HFFc6 (cell line): Measurements from ENCODE around the gene OR6C76. TPM values are rescaled to one million over a fixed set of nuclear protein-coding genes. Genes with fewer than 3 reads are reported as not detected.
"Not testable (repeated sequence)": the region's sequence is repeated elsewhere in the genome, so short reads cannot be mapped to it uniquely, and the experiment has no call there.

ENCODE experiments used
- DNase-seq: peaks from one replicate; pipeline ENCODE4 v3.0.0-alpha.2; 2018
- H3K27ac Mint-ChIP-seq: 2 replicates; pipeline ENCODE4 v1.8.0; 2020; ENCODE audit warnings: mild to moderate bottlenecking, mixed read lengths
- H3K27me3 Mint-ChIP-seq: 2 replicates; pipeline ENCODE4 v1.8.0; 2021; ENCODE audit warnings: mild to moderate bottlenecking, moderate library complexity, mixed read lengths; ENCODE audit not compliant: insufficient read depth
- H3K36me3 Mint-ChIP-seq: 2 replicates; pipeline ENCODE4 v1.8.0; 2021; ENCODE audit warnings: low read depth, mixed read lengths
- H3K4me1 Mint-ChIP-seq: 2 replicates; pipeline ENCODE4 v1.8.0; 2020; ENCODE audit warnings: low read depth, mixed read lengths
- H3K4me3 Mint-ChIP-seq: 2 replicates; pipeline ENCODE4 v1.8.0; 2020; ENCODE audit warnings: mild to moderate bottlenecking, moderate library complexity, mixed read lengths
- H3K9me3 Mint-ChIP-seq: 2 replicates; pipeline ENCODE4 v1.8.0; 2020; ENCODE audit warnings: mild to moderate bottlenecking, mixed read lengths
- total RNA-seq, 6 experiments: library from RNA; stranded (reverse); fragmentation: NEBNext Ultra II Directional; extraction: Animal tissue kit (Norgen Biotek cat#: 25700); gene quantifications; 2 replicates in 1 of 6; 3 replicates in 5 of 6; pipeline ENCODE4 v1.2.3, GENCODE V29; 2021
- TF ChIP-seq, protein P1 (sequence below): fragments of 200-600 bp; sonication (generic); IDR thresholded peaks from 2 replicates; pipeline ENCODE4 v1.5.0; 2021; ENCODE audit warnings: antibody characterized with exemption, mild to moderate bottlenecking

Gene OR6C76
- total RNA-seq, 6 experiments from 2014 or later: not detected

DNA sequence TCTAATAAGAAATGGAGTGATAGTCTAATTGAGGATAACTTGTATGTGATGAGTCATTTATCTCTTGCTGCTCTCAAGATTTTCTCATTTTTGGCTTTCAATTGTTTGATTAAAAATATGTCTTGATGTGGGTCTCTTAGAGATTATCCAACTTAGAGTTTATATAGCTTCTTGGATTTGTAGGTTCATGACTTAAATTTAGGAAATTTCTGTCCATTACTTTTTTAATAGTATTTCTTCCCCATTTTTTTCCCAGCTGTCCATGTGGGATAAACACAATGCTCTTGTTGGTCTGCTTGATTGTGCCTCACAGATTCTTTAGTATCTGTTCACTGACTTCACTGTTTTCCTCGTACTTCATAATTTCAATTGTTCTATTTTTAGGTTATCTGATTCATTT lies 18.2 kb upstream of the OR6C76 start:
- Mint-ChIP-seq H3K4me1 (no peaks in the 10 kb centered on the region), H3K4me3 (no peak overlapping the region), H3K9me3 (peaks cover 22% of the 10 kb centered on the region), H3K36me3 (no peaks in the 10 kb centered on the region), H3K27ac (no peak overlapping the region), H3K27me3 (no peaks in the 10 kb centered on the region)
- TF ChIP-seq, protein P1, sequence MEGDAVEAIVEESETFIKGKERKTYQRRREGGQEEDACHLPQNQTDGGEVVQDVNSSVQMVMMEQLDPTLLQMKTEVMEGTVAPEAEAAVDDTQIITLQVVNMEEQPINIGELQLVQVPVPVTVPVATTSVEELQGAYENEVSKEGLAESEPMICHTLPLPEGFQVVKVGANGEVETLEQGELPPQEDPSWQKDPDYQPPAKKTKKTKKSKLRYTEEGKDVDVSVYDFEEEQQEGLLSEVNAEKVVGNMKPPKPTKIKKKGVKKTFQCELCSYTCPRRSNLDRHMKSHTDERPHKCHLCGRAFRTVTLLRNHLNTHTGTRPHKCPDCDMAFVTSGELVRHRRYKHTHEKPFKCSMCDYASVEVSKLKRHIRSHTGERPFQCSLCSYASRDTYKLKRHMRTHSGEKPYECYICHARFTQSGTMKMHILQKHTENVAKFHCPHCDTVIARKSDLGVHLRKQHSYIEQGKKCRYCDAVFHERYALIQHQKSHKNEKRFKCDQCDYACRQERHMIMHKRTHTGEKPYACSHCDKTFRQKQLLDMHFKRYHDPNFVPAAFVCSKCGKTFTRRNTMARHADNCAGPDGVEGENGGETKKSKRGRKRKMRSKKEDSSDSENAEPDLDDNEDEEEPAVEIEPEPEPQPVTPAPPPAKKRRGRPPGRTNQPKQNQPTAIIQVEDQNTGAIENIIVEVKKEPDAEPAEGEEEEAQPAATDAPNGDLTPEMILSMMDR: no peak
- DNase-seq: no peak

DNA sequence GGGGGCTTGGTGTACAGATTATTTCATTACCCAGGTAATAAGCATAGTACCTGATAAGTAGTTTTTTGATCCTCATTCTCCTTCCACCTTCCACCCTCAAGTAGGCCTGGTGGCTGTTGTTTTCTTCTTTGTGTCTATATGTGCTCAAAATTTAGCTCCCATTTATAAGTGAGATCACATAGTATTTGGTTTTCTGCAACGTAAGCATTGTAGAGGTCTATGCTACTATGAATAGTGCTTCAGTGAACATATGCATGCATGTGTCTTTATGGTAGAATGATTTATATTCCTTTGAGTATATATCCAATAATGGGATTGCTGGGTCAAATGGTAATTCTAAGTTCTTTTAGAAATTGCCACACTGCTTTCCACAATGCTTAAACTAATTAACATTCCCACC lies 16.9 kb upstream of the OR6C76 start:
- H3K27me3 Mint-ChIP-seq, H3K4me3 Mint-ChIP-seq, H3K4me1 Mint-ChIP-seq, DNase-seq, H3K36me3 Mint-ChIP-seq, H3K27ac Mint-ChIP-seq: not testable (repeated sequence)
- H3K9me3 Mint-ChIP-seq: peaks cover 16% of the 10 kb centered on the region

DNA sequence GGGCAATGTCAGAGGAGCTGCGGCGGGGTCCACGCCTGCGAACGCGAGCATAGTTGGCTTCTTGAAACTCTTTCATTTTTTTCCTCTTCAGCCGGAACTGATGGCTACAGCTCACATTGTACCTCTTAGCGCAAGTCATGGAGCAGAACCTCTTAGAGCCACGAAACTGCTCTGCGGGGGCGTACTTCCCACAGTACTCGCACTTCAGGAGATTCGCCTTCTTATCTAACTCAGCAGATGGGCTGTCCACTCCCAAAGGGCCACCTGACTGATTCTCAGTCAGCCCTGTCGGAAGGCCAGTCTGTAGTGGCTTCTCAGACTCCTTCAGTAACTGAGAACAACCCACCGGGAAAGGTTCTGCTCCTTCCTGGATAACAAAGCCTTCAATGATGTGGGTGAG lies 13.9 kb upstream of the OR6C76 start:
- H3K36me3 Mint-ChIP-seq, H3K4me1 Mint-ChIP-seq, DNase-seq, H3K27me3 Mint-ChIP-seq, H3K27ac Mint-ChIP-seq, H3K4me3 Mint-ChIP-seq: not testable (repeated sequence)
- peaks cover 23% of the 10 kb centered on the region for H3K9me3 Mint-ChIP-seq

DNA sequence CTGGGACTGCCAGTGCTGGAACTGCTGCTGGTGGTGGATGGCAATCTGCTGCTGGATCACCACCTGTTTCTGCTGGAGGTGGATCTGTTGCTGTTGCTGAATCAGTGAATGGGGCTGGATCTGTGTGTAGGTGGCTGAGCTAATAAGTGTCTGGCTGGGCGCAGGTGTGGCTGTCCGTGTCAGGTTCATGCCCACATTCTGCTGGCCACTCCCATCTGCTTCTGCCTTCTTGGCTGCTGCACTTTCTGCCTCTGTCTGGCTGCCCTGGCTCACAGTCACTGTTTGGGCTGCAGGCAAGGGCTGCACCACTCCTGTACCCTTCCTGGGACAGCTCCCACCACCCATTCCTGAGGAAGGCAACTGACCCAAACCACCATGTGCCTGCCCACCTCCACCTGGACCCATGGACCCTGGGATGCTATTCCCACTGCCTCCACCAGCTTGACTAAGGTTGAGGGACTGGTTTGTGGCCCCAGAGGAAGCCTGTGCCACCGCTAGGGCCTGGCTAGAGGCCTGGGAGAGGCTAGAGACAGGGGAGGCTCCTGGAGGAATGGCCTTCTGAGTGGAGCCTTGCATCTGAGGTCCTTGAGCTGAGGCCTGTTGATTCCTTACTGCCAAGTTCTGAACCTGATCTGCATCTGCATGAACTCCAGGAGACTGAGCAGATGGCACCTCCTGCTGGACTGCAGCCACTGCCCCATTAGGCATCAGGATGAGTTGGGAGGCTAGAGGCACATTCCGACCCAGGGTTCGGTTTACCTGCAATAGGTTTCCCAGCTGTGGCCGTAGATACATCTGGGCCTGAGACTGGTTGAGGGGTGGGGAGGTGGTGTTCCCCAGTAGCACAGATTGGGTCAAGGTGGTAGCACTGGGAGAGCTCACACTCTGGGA lies 12.3 kb upstream of the OR6C76 start:
- not testable (repeated sequence) for DNase-seq, H3K27ac Mint-ChIP-seq, H3K4me3 Mint-ChIP-seq, H3K36me3 Mint-ChIP-seq, H3K4me1 Mint-ChIP-seq, H3K27me3 Mint-ChIP-seq
- H3K9me3 Mint-ChIP-seq: peaks cover 17% of the 10 kb centered on the region

DNA sequence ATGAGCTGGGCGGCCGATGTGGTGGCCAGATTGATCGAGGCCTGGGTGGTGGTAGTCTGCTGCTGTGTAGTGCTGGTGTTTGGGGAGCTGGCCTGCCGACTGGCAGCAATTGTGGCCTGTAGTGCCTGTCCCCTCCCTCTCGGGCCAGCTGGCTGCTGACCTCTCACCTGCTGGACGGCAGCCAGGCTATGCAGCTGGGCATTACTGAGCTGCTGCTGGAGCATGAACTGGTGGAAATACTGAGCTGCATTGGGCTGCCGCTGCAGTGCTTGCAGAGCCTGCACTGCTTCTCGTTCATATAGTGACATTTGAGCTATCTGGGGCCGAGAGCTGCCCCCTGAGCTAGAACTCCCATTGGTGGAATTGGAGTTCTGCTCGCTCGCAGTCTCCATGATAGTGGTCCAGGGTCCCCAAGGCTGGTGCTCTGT lies 11.6 kb upstream of the OR6C76 start:
- not testable (repeated sequence) for H3K36me3 Mint-ChIP-seq, H3K27ac Mint-ChIP-seq, H3K4me1 Mint-ChIP-seq, H3K4me3 Mint-ChIP-seq, H3K27me3 Mint-ChIP-seq, DNase-seq
- H3K9me3 Mint-ChIP-seq: peaks cover 21% of the 10 kb centered on the region

DNA sequence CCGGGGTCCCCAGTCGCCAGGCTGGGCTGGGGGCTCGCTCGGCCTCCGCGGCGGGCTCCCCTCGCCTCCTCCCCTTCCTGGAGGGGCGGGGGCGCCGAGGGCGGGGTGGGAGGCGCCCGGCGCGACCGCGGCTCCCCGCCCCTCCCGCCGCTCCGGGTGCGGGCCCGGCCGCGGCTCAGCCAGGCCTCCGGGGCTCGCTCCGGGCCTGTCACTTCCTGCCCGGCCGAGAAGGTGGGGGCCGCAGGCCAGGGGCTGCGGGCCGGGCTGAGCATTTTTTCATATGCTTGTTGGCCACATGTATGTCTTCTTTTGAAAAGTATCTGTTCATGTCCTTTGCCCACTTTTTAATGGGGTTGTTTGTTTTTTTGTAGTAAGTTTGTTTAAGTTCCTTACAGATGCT lies 11.2 kb upstream of the OR6C76 start:
- peaks cover 24% of the 10 kb centered on the region for H3K9me3 Mint-ChIP-seq
- H3K27ac Mint-ChIP-seq, H3K4me1 Mint-ChIP-seq, H3K27me3 Mint-ChIP-seq, DNase-seq, H3K36me3 Mint-ChIP-seq, H3K4me3 Mint-ChIP-seq: not testable (repeated sequence)

DNA sequence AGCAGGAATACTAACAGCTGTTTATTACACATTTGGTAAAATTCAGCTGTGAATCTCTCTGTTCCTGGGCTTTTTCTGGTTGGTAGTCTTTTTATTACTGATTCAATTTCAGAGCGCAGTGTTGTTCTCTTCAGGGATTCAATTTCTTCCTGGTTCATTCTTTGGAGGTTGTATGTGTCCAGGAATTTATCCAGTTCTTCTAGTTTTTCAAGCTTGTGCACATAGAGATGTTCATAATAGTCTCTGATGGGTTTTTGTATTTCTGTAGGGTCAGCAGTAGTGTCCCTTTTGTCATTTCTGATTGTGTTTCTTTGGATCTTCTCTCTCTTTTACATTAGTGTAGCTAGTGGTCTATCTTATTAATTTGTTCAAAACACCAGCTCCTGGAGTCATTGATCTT lies 9.1 kb upstream of the OR6C76 start:
- Mint-ChIP-seq H3K4me3 (no peak overlapping the region), H3K4me1 (no peaks in the 10 kb centered on the region), H3K27me3 (no peaks in the 10 kb centered on the region), H3K27ac (no peak overlapping the region), H3K9me3 (peaks cover 23% of the 10 kb centered on the region), H3K36me3 (no peaks in the 10 kb centered on the region)
- no peak for DNase-seq
- TF ChIP-seq, protein P1: no peak

DNA sequence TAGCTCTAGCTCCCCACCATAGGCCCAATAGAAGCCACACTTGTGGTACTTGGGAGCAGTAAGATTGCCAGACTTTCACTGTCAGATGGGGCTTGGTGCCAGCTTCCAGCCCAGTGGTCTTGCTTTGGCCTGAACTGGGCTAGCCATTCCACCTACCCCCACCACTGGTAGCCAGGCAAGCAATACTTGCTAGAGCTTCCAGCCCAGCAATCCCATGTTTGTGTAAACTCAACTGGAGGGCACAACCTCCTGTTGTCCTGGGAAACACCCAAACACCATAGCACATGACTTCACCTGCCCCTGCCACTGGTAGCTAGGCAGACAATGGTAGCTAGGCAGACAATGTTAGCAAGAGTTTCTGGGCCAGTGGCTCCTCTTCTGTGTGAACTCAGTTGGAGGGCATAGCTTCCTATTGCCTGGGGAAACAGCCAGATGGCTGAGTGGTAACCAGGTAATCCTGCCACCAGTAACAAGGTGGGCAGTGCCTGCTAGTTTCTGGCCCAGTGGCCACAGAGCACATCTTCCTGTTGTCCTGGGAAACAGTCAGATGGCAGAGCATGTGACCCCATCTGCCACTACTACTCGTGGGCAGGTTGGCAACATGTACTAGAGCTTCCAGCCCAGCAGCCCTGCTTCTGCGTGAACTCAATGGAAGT lies 5.6 kb upstream of the OR6C76 start:
- TF ChIP-seq, protein P1: no peak
- no peak overlapping the region for H3K4me3 Mint-ChIP-seq
- H3K27ac Mint-ChIP-seq: no peak overlapping the region
- H3K27me3 Mint-ChIP-seq: no peaks in the 10 kb centered on the region
- DNase-seq: no peak
- no peaks in the 10 kb centered on the region for H3K4me1 Mint-ChIP-seq
- H3K36me3 Mint-ChIP-seq: no peaks in the 10 kb centered on the region
- H3K9me3 Mint-ChIP-seq: peaks cover 19% of the 10 kb centered on the region
